ENCODE data around the gene PNRC1.

- no peak for TF ChIP-seq CTCF (IDR thresholded peaks at IDR 0.05)
- TF ChIP-seq POLR2A (IDR thresholded peaks at IDR 0.05) = no peak
Measured at GRCh38 chr6:89042664-89043063, 37.9 kb upstream of the PNRC1 start.

Measured in vagina (tissue), 2 donors.